Measurements from ENCODE around the gene GOSR1. TPM values are rescaled to one million over a fixed set of nuclear protein-coding genes. Genes with fewer than 3 reads are reported as not detected.

Gene GOSR1
- total RNA-seq, 1 experiment from 2014 or later, result 58.1 TPM

GRCh38 chr17:30483159-30483558 is 6.0 kb downstream of the GOSR1 start:
- H3K23me2 ChIP-seq (ENCODE audit: insufficient read length, low read depth, low read length, poor library complexity, severe bottlenecking), result no peaks in the 10 kb centered on the region
- H3T11ph ChIP-seq (ENCODE audit: low read length), result no peak overlapping the region
- H2AFZ ChIP-seq (ENCODE audit: low read length), result no peak overlapping the region
- H3K4ac ChIP-seq (ENCODE audit: low read depth, low read length), result no peak overlapping the region
- H3K36me3 Mint-ChIP-seq (ENCODE audit: insufficient read depth in 1 of 3, low read depth in 3 of 3), result peaks cover 25 to 73% (median 70%) of the 10 kb centered on the region in 3 experiments; a peak in 6 of 7 replicates
- no peak overlapping the region for H3K4me2 ChIP-seq (ENCODE audit: insufficient read depth, insufficient read length, low read length)
- DNase-seq, result no peak
- H2BK20ac ChIP-seq (ENCODE audit: low read depth, low read length, poor library complexity, severe bottlenecking), result no peak overlapping the region
- H3K56ac ChIP-seq (ENCODE audit: insufficient read length, low read depth, low read length), result no peak overlapping the region
- WGBS (ENCODE audit: extremely low coverage, insufficient read length, low lambda C conversion rate), result no CpG with 5 or more reads among the region's 1 CpG
- H3K79me2 ChIP-seq (ENCODE audit: insufficient read depth, low read length), result peaks cover 3% of the 10 kb centered on the region
- peaks cover 2% of the 10 kb centered on the region in 2 experiments; a peak in 3 of 4 replicates for H3K4me1 Mint-ChIP-seq
- no peak overlapping the region for H4K91ac ChIP-seq (ENCODE audit: insufficient read length, low read depth, low read length)
- H3K27ac ChIP-seq (ENCODE audit: insufficient read length, low read depth, low read length), result no peak overlapping the region
- no peak overlapping the region for H3K18ac ChIP-seq (ENCODE audit: insufficient read length, low read depth, low read length)
- H3K4me3 Mint-ChIP-seq, result no peak overlapping the region
- no peak overlapping the region for H4K5ac ChIP-seq (ENCODE audit: insufficient read length, low read depth, low read length)
- H2AK5ac ChIP-seq (ENCODE audit: insufficient read length, low read length), result no peak overlapping the region
- no peak overlapping the region for H2BK12ac ChIP-seq (ENCODE audit: insufficient read length, low read depth, low read length)
- H2BK120ac ChIP-seq (ENCODE audit: low read depth, low read length, poor library complexity, severe bottlenecking), result no peak overlapping the region
- H3K27ac Mint-ChIP-seq, result no peak overlapping the region
- H3K27me3 Mint-ChIP-seq (ENCODE audit: low read depth), result no peaks in the 10 kb centered on the region
- H3K9me3 Mint-ChIP-seq, result no peaks in the 10 kb centered on the region
- no peak overlapping the region for H3K9ac ChIP-seq (ENCODE audit: extremely low read depth, insufficient read length, low read length)
- no peak overlapping the region for H2BK15ac ChIP-seq (ENCODE audit: low read depth, low read length)
- H2BK5ac ChIP-seq (ENCODE audit: insufficient read length, low read length), result no peak overlapping the region
- H3K79me1 ChIP-seq (ENCODE audit: insufficient read depth, low read depth, low read length, poor library complexity, severe bottlenecking), result peaks cover 6% of the 10 kb centered on the region
- no peaks in the 10 kb centered on the region for H4K20me1 ChIP-seq (ENCODE audit: control insufficient read depth, insufficient read depth, insufficient read length)
- no peak overlapping the region for H3K23ac ChIP-seq (ENCODE audit: insufficient read length, low read depth, low read length)
- no peak overlapping the region for H4K8ac ChIP-seq (replicated peaks; ENCODE audit: insufficient read length, low read depth, low read length)
- no peaks in the 10 kb centered on the region for H3K27me3 ChIP-seq (ENCODE audit: insufficient read depth, low read length)
- H3K9me3 ChIP-seq (ENCODE audit: control insufficient read depth, low read depth, low read length), result no peaks in the 10 kb centered on the region
- H3K4me1 ChIP-seq (ENCODE audit: insufficient read depth, low read length), result no peaks in the 10 kb centered on the region
- no peak for TF ChIP-seq CTCF (conservative IDR thresholded peaks at IDR 0.05)
- H3K14ac ChIP-seq (ENCODE audit: insufficient read depth, low read length), result no peak overlapping the region
